GM23338 (cell line): ENCODE results near the gene FGF2.

Source experiments
- CREB1 ChIP-seq: fragments of 250-450 bp; sonication (Bioruptor Pico); IDR thresholded peaks from 2 replicates; pipeline ENCODE4 v1.5.0; 2020; ENCODE audit warnings: low read depth, mild to moderate bottlenecking, moderate library complexity
- CTCF ChIP-seq, 2 experiments: fragments of 200-600 bp in 1 of 2; sonication (generic) in 1 of 2; conservative IDR thresholded peaks; 2 replicates each; pipeline versions ENCODE4 v1.5.1 to v1.6.1; 2016 to 2017; ENCODE audit warnings: antibody characterized with exemption in 2 of 2, low read depth in 2 of 2, mild to moderate bottlenecking in 2 of 2, moderate library complexity in 1 of 2
- EZH2 ChIP-seq: fragments of 200-600 bp; sonication (generic); IDR thresholded peaks from one replicate; pipeline ENCODE4 v1.8.0; 2017; ENCODE audit warnings: antibody characterized with exemption, mild to moderate bottlenecking, low read depth; ENCODE audit not compliant: unreplicated experiment
- EZH2phosphoT487 ChIP-seq: fragments of 200-600 bp; sonication (generic); IDR thresholded peaks from one replicate; pipeline ENCODE4 v1.8.1; 2018; ENCODE audit warnings: antibody characterized with exemption; ENCODE audit not compliant: unreplicated experiment
- JUNB ChIP-seq: IDR thresholded peaks from one replicate; pipeline ENCODE4 v1.6.1; 2016; ENCODE audit warnings: antibody characterized with exemption; ENCODE audit not compliant: unreplicated experiment
- NANOG ChIP-seq: IDR thresholded peaks from 2 replicates; pipeline ENCODE4 v1.6.1; 2016; ENCODE audit warnings: antibody characterized with exemption, borderline replicate concordance
- POLR2AphosphoS5 ChIP-seq: IDR thresholded peaks from 2 replicates; pipeline ENCODE4 v1.6.1; 2016; ENCODE audit warnings: antibody characterized with exemption, low read depth
- TF ChIP-seq, protein P1 (sequence below): IDR thresholded peaks from one replicate; pipeline ENCODE4 v1.6.1; 2018; ENCODE audit warnings: antibody characterized with exemption; ENCODE audit not compliant: unreplicated experiment
- TF ChIP-seq, protein P2 (sequence below): fragments of 250-450 bp; sonication (Bioruptor Pico); IDR thresholded peaks from 2 replicates; pipeline ENCODE4 v1.5.0; 2020; ENCODE audit warnings: mild to moderate bottlenecking, moderate library complexity

- no peak for TF ChIP-seq CTCF (conservative IDR thresholded peaks at IDR 0.05; ENCODE audit: low read depth in 2 of 2)
- no peak for TF ChIP-seq POLR2AphosphoS5
- TF ChIP-seq EZH2phosphoT487: no peak
- TF ChIP-seq, protein P1, sequence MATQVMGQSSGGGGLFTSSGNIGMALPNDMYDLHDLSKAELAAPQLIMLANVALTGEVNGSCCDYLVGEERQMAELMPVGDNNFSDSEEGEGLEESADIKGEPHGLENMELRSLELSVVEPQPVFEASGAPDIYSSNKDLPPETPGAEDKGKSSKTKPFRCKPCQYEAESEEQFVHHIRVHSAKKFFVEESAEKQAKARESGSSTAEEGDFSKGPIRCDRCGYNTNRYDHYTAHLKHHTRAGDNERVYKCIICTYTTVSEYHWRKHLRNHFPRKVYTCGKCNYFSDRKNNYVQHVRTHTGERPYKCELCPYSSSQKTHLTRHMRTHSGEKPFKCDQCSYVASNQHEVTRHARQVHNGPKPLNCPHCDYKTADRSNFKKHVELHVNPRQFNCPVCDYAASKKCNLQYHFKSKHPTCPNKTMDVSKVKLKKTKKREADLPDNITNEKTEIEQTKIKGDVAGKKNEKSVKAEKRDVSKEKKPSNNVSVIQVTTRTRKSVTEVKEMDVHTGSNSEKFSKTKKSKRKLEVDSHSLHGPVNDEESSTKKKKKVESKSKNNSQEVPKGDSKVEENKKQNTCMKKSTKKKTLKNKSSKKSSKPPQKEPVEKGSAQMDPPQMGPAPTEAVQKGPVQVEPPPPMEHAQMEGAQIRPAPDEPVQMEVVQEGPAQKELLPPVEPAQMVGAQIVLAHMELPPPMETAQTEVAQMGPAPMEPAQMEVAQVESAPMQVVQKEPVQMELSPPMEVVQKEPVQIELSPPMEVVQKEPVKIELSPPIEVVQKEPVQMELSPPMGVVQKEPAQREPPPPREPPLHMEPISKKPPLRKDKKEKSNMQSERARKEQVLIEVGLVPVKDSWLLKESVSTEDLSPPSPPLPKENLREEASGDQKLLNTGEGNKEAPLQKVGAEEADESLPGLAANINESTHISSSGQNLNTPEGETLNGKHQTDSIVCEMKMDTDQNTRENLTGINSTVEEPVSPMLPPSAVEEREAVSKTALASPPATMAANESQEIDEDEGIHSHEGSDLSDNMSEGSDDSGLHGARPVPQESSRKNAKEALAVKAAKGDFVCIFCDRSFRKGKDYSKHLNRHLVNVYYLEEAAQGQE: no peak
- no peak for TF ChIP-seq EZH2
- TF ChIP-seq JUNB: no peak
- TF ChIP-seq, protein P2, sequence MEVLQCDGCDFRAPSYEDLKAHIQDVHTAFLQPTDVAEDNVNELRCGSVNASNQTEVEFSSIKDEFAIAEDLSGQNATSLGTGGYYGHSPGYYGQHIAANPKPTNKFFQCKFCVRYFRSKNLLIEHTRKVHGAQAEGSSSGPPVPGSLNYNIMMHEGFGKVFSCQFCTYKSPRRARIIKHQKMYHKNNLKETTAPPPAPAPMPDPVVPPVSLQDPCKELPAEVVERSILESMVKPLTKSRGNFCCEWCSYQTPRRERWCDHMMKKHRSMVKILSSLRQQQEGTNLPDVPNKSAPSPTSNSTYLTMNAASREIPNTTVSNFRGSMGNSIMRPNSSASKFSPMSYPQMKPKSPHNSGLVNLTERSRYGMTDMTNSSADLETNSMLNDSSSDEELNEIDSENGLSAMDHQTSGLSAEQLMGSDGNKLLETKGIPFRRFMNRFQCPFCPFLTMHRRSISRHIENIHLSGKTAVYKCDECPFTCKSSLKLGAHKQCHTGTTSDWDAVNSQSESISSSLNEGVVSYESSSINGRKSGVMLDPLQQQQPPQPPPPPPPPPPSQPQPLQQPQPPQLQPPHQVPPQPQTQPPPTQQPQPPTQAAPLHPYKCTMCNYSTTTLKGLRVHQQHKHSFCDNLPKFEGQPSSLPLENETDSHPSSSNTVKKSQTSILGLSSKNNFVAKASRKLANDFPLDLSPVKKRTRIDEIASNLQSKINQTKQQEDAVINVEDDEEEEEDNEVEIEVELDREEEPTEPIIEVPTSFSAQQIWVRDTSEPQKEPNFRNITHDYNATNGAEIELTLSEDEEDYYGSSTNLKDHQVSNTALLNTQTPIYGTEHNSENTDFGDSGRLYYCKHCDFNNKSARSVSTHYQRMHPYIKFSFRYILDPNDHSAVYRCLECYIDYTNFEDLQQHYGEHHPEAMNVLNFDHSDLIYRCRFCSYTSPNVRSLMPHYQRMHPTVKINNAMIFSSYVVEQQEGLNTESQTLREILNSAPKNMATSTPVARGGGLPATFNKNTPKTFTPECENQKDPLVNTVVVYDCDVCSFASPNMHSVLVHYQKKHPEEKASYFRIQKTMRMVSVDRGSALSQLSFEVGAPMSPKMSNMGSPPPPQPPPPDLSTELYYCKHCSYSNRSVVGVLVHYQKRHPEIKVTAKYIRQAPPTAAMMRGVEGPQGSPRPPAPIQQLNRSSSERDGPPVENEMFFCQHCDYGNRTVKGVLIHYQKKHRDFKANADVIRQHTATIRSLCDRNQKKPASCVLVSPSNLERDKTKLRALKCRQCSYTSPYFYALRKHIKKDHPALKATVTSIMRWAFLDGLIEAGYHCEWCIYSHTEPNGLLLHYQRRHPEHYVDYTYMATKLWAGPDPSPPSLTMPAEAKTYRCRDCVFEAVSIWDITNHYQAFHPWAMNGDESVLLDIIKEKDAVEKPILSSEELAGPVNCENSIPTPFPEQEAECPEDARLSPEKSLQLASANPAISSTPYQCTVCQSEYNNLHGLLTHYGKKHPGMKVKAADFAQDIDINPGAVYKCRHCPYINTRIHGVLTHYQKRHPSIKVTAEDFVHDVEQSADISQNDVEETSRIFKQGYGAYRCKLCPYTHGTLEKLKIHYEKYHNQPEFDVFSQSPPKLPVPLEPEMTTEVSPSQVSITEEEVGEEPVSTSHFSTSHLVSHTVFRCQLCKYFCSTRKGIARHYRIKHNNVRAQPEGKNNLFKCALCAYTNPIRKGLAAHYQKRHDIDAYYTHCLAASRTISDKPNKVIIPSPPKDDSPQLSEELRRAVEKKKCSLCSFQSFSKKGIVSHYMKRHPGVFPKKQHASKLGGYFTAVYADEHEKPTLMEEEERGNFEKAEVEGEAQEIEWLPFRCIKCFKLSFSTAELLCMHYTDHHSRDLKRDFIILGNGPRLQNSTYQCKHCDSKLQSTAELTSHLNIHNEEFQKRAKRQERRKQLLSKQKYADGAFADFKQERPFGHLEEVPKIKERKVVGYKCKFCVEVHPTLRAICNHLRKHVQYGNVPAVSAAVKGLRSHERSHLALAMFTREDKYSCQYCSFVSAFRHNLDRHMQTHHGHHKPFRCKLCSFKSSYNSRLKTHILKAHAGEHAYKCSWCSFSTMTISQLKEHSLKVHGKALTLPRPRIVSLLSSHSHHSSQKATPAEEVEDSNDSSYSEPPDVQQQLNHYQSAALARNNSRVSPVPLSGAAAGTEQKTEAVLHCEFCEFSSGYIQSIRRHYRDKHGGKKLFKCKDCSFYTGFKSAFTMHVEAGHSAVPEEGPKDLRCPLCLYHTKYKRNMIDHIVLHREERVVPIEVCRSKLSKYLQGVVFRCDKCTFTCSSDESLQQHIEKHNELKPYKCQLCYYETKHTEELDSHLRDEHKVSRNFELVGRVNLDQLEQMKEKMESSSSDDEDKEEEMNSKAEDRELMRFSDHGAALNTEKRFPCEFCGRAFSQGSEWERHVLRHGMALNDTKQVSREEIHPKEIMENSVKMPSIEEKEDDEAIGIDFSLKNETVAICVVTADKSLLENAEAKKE (CRISPR knock-in tag): no peak
- TF ChIP-seq CREB1: no peak
- TF ChIP-seq NANOG: no peak
Observed at GRCh38 chr4:122777846-122778673, 48.6 kb upstream of the FGF2 start.
